Endothelial cell of umbilical vein (primary cell): Measurements from ENCODE around the gene FUT4. TPM values are rescaled to one million over a fixed set of nuclear protein-coding genes. Genes with fewer than 3 reads are reported as not detected.
"Not testable (repeated sequence)": the region's sequence is repeated elsewhere in the genome, so short reads cannot be mapped to it uniquely, and the experiment has no call there.

Source experiments
- BruUV-seq: library from RNA; stranded (reverse); fragments of 400-500 nt; replicated peaks from 2 replicates; lab custom pipeline; 2021; lab: Mats Ljungman, UMichigan
- CTCF ChIA-PET: fragments of 300-600, 350-600 bp; sonication (Branson Sonifier 250); formaldehyde crosslinking; loops from one replicate; lab custom pipeline; 2021; ENCODE audit warnings: antibody characterized with exemption, inconsistent platforms; lab: Charles Lee
- POLR2A ChIA-PET: fragments of 300-600, 350-600 bp; sonication (Branson Sonifier 250); formaldehyde crosslinking; loops from one replicate; lab custom pipeline; 2021; ENCODE audit warnings: antibody characterized with exemption, inconsistent platforms; lab: Charles Lee
- DNase-seq: peaks from one replicate; pipeline ENCODE4 v3.0.0-alpha.2; 2011; ENCODE audit warnings: low read depth, low spot score
- FAIRE-seq: peaks from 2 replicates; lab custom pipeline; 2011; peaks lifted over from hg19 to GRCh38; lab: Jason Lieb, UNC
- H2AFZ ChIP-seq: 2 replicates; pipeline ENCODE4 v1.6.0; 2012; ENCODE audit warnings: low read depth, low read length, control low read depth, inconsistent platforms
- H3K27ac ChIP-seq: 2 replicates; pipeline ENCODE4 v1.5.1; 2011; ENCODE audit warnings: low read depth, mild to moderate bottlenecking, control low read depth, low read length, moderate library complexity; ENCODE audit not compliant: insufficient read depth
- H3K27me3 ChIP-seq, 2 experiments: 2 replicates each; pipeline versions ENCODE4 v1.6.0 to v1.6.1; 2011; ENCODE audit warnings: low read length in 2 of 2, mixed read lengths in 1 of 2; ENCODE audit not compliant: control insufficient read depth in 2 of 2, insufficient read depth in 2 of 2
- H3K36me3 ChIP-seq, 2 experiments: 2 replicates in 1 of 2; 3 replicates in 1 of 2; pipeline ENCODE4 v1.5.1; 2011; ENCODE audit warnings: low read length in 2 of 2, mild to moderate bottlenecking in 1 of 2, moderate library complexity in 1 of 2; ENCODE audit not compliant: control insufficient read depth in 2 of 2, insufficient read depth in 2 of 2; ENCODE audit errors: extremely low read depth in 1 of 2
- H3K4me1 ChIP-seq: 3 replicates; pipeline ENCODE4 v1.5.1; 2011; ENCODE audit warnings: mild to moderate bottlenecking, low read length; ENCODE audit not compliant: control insufficient read depth, insufficient read depth; ENCODE audit errors: extremely low read depth
- H3K4me2 ChIP-seq: 2 replicates; pipeline ENCODE4 v1.6.1; 2011; ENCODE audit warnings: low read length, control low read depth, mixed read lengths; ENCODE audit not compliant: insufficient read depth
- H3K4me3 ChIP-seq, 3 experiments: fragments of 200-600 bp in 1 of 3; sonication (generic), shearing (Covaris generic) in 1 of 3; replicated peaks in 1 of 3; 2 replicates each; pipeline ENCODE4 v1.5.1; 2011 to 2016; ENCODE audit warnings: control low read depth in 3 of 3, low read length in 3 of 3, mild to moderate bottlenecking in 2 of 3, inconsistent platforms in 1 of 3, low read depth in 1 of 3, moderate library complexity in 1 of 3; ENCODE audit not compliant: insufficient read depth in 1 of 3
- H3K79me2 ChIP-seq: 2 replicates; pipeline ENCODE4 v1.6.0; 2012; ENCODE audit warnings: low read length, inconsistent platforms; ENCODE audit not compliant: control insufficient read depth, insufficient read depth
- H3K9ac ChIP-seq: replicated peaks from 2 replicates; pipeline ENCODE3; 2011; ENCODE audit warnings: low read length, control low read depth; ENCODE audit not compliant: insufficient read depth; ENCODE audit errors: extremely low read depth
- H3K9me1 ChIP-seq: replicated peaks from 3 replicates; pipeline ENCODE4 v1.6.0; 2011; ENCODE audit warnings: mild to moderate bottlenecking, low read length; ENCODE audit not compliant: control insufficient read depth, insufficient read depth; ENCODE audit errors: extremely low read depth
- H3K9me3 ChIP-seq: replicated peaks from 2 replicates; pipeline ENCODE4 v1.5.1; 2012; ENCODE audit warnings: low read length, inconsistent platforms; ENCODE audit not compliant: control insufficient read depth, insufficient read depth
- H4K20me1 ChIP-seq: replicated peaks from 2 replicates; pipeline ENCODE3; 2011; ENCODE audit warnings: mild to moderate bottlenecking, low read length; ENCODE audit not compliant: control insufficient read depth, insufficient read depth; ENCODE audit errors: extremely low read depth
- EZH2 ChIP-seq: IDR thresholded peaks from 2 replicates; pipeline ENCODE4 v1.6.1; 2012; ENCODE audit warnings: borderline replicate concordance, low read depth, mild to moderate bottlenecking, moderate library complexity, low read length, inconsistent platforms; ENCODE audit not compliant: severe bottlenecking
- FOS ChIP-seq: IDR thresholded peaks from 2 replicates; pipeline ENCODE4 v1.6.1; 2011; ENCODE audit warnings: mild to moderate bottlenecking, low read length, moderate library complexity, borderline replicate concordance; ENCODE audit not compliant: insufficient read depth
- GATA2 ChIP-seq: IDR thresholded peaks from 2 replicates; pipeline ENCODE4 v1.7.0; 2011; ENCODE audit warnings: low read depth, mild to moderate bottlenecking, moderate library complexity, mixed read lengths, low read length; ENCODE audit not compliant: insufficient read length, insufficient read depth
- JUN ChIP-seq: IDR thresholded peaks from 2 replicates; pipeline ENCODE4 v1.6.1; 2011; ENCODE audit warnings: borderline replicate concordance, low read depth; ENCODE audit not compliant: insufficient read length, insufficient read depth
- MYC ChIP-seq: IDR thresholded peaks from one replicate; pipeline ENCODE4 v1.6.1; 2011; ENCODE audit warnings: mild to moderate bottlenecking, low read depth, low read length
- POLR2A ChIP-seq: IDR thresholded peaks from 2 replicates; pipeline ENCODE4 v1.6.1; 2012; ENCODE audit warnings: low read depth, mild to moderate bottlenecking, control low read depth, low read length
- POLR2AphosphoS5 ChIP-seq: IDR thresholded peaks from 2 replicates; pipeline ENCODE4 v1.6.1; 2012; ENCODE audit warnings: low read depth, mild to moderate bottlenecking, control low read depth, low read length, moderate library complexity; ENCODE audit not compliant: insufficient read depth
- dilution Hi-C: fragments of 300-500 bp; cut with MboI; formaldehyde crosslinking; loops from one replicate; pipeline ENCODE4 v1.15.0; 2019; ENCODE audit warnings: low sequenced_read_pairs; ENCODE audit not compliant: extremely low pct_ligation_motif_present
- intact Hi-C: fragments of 100-400 bp; cut with micrococcal nuclease; formaldehyde crosslinking; loops from one replicate; pipeline ENCODE4 v1.10.0; 2022
- polyA plus RNA-seq, 4 experiments: library from polyadenylated mRNA; depleted of rRNA in 3 of 4; stranded (reverse) in 3 of 4; unstranded in 1 of 4; fragments of >200 nt; gene quantifications; 2 replicates each; pipeline versions ENCODE4 v1.2.1 to v1.2.3, GENCODE V29; 2011 to 2012; ENCODE audit warnings: missing spikeins in 1 of 4
- total RNA-seq: library from RNA; stranded (reverse); gene quantifications from 2 replicates; pipeline ENCODE4 v1.2.3, GENCODE V29; 2021
- TF ChIP-seq, protein P1 (sequence below): IDR thresholded peaks from 2 replicates; pipeline ENCODE4 v1.6.1; 2011; ENCODE audit not compliant: insufficient read depth, insufficient read length
- TF ChIP-seq, protein P2 (sequence below), 2 donors: IDR thresholded peaks; 1 replicate in 1 of 2; 2 replicates in 1 of 2; pipeline ENCODE4 v1.5.1; 2011; ENCODE audit warnings: low read length in 2 of 2, mild to moderate bottlenecking in 2 of 2, moderate library complexity in 2 of 2, control low read depth in 1 of 2, inconsistent platforms in 1 of 2, low read depth in 1 of 2; ENCODE audit not compliant: insufficient read depth in 1 of 2; ENCODE audit errors: extremely low read depth in 1 of 2

Gene FUT4
- total and polyA plus RNA-seq, 2 donors (not counting 3 experiments of a cell fraction or from before 2014, with no cell fraction given) = 2.4 to 5.3 TPM

DNA sequence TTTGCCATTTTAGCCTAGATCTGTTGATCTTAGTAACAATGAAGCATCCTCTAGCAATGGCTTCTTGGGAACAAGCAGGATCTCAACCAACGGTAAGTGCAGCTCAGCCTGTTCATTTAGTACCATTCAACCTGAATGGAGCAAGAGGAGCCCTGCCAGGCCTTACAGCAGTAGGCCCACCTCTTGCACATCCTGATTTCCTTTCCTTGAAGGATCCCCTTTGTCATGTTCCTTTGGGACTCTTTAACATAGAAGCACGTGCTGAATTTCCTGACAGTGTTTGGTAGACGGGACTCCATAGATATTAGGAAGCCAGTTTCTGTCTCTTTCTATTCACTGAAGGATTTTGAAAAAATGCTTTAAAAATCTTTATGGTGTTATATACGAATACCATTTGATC, 25.0 kb downstream of the FUT4 start:
- Histone ChIP-seq H3K9me1 (no peaks in the 10 kb centered on the region), H2AFZ (no peak overlapping the region), H4K20me1 (no peaks in the 10 kb centered on the region), H3K4me2 (no peak overlapping the region), H3K27me3 (no peaks in the 10 kb centered on the region), H3K4me3 (no peak overlapping the region), H3K4me1 (peaks cover 1% of the 10 kb centered on the region), H3K27ac (no peak overlapping the region), H3K9ac (no peak overlapping the region), H3K36me3 (no peaks in the 10 kb centered on the region), H3K79me2 (no peaks in the 10 kb centered on the region), H3K9me3 (no peaks in the 10 kb centered on the region)
- intact Hi-C loops (no loop called here), dilution Hi-C loops (no loop called here)
- TF ChIP-seq FOS = no peak
- TF ChIP-seq JUN = no peak
- TF ChIP-seq EZH2 = no peak
- TF ChIP-seq POLR2A = no peak
- TF ChIP-seq GATA2 = no peak
- no peak for TF ChIP-seq POLR2AphosphoS5
- TF ChIP-seq, protein P1, sequence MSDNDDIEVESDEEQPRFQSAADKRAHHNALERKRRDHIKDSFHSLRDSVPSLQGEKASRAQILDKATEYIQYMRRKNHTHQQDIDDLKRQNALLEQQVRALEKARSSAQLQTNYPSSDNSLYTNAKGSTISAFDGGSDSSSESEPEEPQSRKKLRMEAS = no peak
- no peak for TF ChIP-seq MYC
- TF ChIP-seq, protein P2, sequence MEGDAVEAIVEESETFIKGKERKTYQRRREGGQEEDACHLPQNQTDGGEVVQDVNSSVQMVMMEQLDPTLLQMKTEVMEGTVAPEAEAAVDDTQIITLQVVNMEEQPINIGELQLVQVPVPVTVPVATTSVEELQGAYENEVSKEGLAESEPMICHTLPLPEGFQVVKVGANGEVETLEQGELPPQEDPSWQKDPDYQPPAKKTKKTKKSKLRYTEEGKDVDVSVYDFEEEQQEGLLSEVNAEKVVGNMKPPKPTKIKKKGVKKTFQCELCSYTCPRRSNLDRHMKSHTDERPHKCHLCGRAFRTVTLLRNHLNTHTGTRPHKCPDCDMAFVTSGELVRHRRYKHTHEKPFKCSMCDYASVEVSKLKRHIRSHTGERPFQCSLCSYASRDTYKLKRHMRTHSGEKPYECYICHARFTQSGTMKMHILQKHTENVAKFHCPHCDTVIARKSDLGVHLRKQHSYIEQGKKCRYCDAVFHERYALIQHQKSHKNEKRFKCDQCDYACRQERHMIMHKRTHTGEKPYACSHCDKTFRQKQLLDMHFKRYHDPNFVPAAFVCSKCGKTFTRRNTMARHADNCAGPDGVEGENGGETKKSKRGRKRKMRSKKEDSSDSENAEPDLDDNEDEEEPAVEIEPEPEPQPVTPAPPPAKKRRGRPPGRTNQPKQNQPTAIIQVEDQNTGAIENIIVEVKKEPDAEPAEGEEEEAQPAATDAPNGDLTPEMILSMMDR (IDR thresholded peaks at IDR 0.05; ENCODE audit: extremely low read depth in 1 of 2, insufficient read depth in 1 of 2, low read depth in 1 of 2, low read length in 2 of 2) = no peak
- CTCF ChIA-PET = no interaction called here
- POLR2A ChIA-PET = no interaction called here
- no TSS peak for BruUV-seq
- FAIRE-seq (no peak), DNase-seq (no peak)

DNA sequence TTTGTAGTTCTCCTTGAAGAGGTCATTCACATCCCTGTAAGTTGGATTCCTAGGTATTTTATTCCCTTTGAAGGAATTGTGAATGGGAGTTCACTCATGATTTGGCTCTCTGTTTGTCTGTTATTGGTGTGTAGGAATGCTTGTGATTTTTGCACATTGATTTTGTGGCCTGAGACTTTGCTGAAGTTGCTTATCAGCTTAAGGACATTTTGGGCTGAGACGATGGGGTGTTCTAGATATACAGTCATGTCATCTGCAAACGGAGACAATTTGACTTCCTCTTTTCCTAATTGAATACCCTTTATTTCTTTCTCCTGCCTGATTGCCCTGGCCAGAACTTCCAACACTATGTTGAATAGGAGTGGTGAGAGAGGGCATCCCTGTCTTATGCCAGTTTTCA, 29.3 kb downstream of the FUT4 start:
- H4K20me1 ChIP-seq, H3K9ac ChIP-seq, H3K79me2 ChIP-seq, intact Hi-C loops, H2AFZ ChIP-seq, H3K27ac ChIP-seq, H3K4me1 ChIP-seq, BruUV-seq, FAIRE-seq, H3K9me1 ChIP-seq, H3K9me3 ChIP-seq, CTCF ChIA-PET, DNase-seq, POLR2A ChIA-PET, H3K36me3 ChIP-seq, dilution Hi-C loops, H3K27me3 ChIP-seq, H3K4me3 ChIP-seq, H3K4me2 ChIP-seq: not testable (repeated sequence)
